Peyer's patch (tissue), 4 donors: ENCODE results near the gene KCNJ10. TPM values are rescaled to one million over a fixed set of nuclear protein-coding genes. Genes with fewer than 3 reads are reported as not detected.

Source experiments
- DNase-seq, 3 donors: peaks; one replicate each; pipeline ENCODE4 v3.0.0-alpha.2; 2017 to 2019
- H3K27ac ChIP-seq, 4 donors: fragments of 200-600 bp; sonication (generic); one replicate each; pipeline ENCODE4 v1.5.1; 2016 to 2019
- H3K27me3 ChIP-seq, 2 donors: fragments of 200-600 bp; sonication (generic); one replicate each; pipeline ENCODE4 v1.5.1; 2019
- H3K36me3 ChIP-seq, 3 donors: fragments of 200-600 bp; sonication (generic); one replicate each; pipeline ENCODE4 v1.5.1; 2016 to 2019
- H3K4me1 ChIP-seq, 4 donors: fragments of 200-600 bp; sonication (generic); one replicate each; pipeline ENCODE4 v1.5.1; 2016 to 2019
- H3K4me3 ChIP-seq, 4 donors: fragments of 200-600 bp; sonication (generic); 1 replicate in 3 of 4; 2 replicates in 1 of 4; pipeline ENCODE4 v1.5.1; 2016 to 2019; ENCODE audit warnings: mild to moderate bottlenecking in 1 of 4
- H3K9me3 ChIP-seq, 4 donors: fragments of 200-600 bp; sonication (generic); one replicate each; pipeline ENCODE4 v1.5.1; 2016 to 2019; ENCODE audit warnings: mild to moderate bottlenecking in 1 of 4
- CTCF ChIP-seq, 6 experiments: fragments of 450-650 bp in 4 of 6; fragments of 200-600 bp in 2 of 6; sonication (generic) in 1 of 6; IDR thresholded peaks; one replicate each; pipeline ENCODE4 v1.5.1; 2017 to 2019; ENCODE audit warnings: antibody characterized with exemption in 6 of 6, mild to moderate bottlenecking in 3 of 6, moderate library complexity in 1 of 6
- POLR2A ChIP-seq, 2 donors: fragments of 450-650 bp; IDR thresholded peaks; one replicate each; pipeline ENCODE4 v1.5.1; 2017; ENCODE audit warnings: antibody characterized with exemption in 2 of 2, mild to moderate bottlenecking in 2 of 2, moderate library complexity in 2 of 2
- total RNA-seq, 4 donors: library from RNA; depleted of rRNA; stranded (reverse); fragments of >200 nt; gene quantifications; one replicate each; pipeline ENCODE4 v1.1.0, GENCODE V29; 2016

Gene KCNJ10
- total RNA-seq, 4 donors from 2014 or later = not detected

- no peak overlapping the region for H3K27ac ChIP-seq
These were observed 110.5 kb downstream of the KCNJ10 start for GRCh38 chr1:159959451-159959850.

GRCh38 chr1:159958719-159959380 lies 111.1 kb downstream of the KCNJ10 start:
- no peak for TF ChIP-seq POLR2A (IDR thresholded peaks at IDR 0.05)
- TF ChIP-seq CTCF (IDR thresholded peaks at IDR 0.05) = no peak
- H3K9me3 ChIP-seq = no peaks in the 10 kb centered on the region
- no peaks in the 10 kb centered on the region for H3K27me3 ChIP-seq
- no peak overlapping the region for H3K27ac ChIP-seq
- peaks cover 0 to 8% (median 0%) of the 10 kb centered on the region in 4 donors for H3K4me1 ChIP-seq
- no peak for DNase-seq
- H3K4me3 ChIP-seq = no peak overlapping the region
- H3K36me3 ChIP-seq = no peaks in the 10 kb centered on the region

More at GRCh38 chr1:159959451-159959850, 110.5 kb downstream of the KCNJ10 start:
- H3K36me3 ChIP-seq = no peaks in the 10 kb centered on the region
- no peak overlapping the region for H3K4me3 ChIP-seq
- no peaks in the 10 kb centered on the region for H3K27me3 ChIP-seq
- no peaks in the 10 kb centered on the region for H3K9me3 ChIP-seq
- DNase-seq = no peak
- peaks cover 0 to 8% (median 0%) of the 10 kb centered on the region in 4 donors for H3K4me1 ChIP-seq
- TF ChIP-seq CTCF (IDR thresholded peaks at IDR 0.05) (no peak), POLR2A (IDR thresholded peaks at IDR 0.05) (no peak)

GRCh38 chr1:159957824-159958268 lies 112.1 kb downstream of the KCNJ10 start:
- Histone ChIP-seq H3K4me3 (no peak overlapping the region), H3K9me3 (no peaks in the 10 kb centered on the region), H3K27me3 (no peaks in the 10 kb centered on the region), H3K27ac (no peak overlapping the region), H3K4me1 (peaks cover 0 to 8% (median 0%) of the 10 kb centered on the region in 4 donors), H3K36me3 (no peaks in the 10 kb centered on the region)
- no peak for DNase-seq
- TF ChIP-seq POLR2A (IDR thresholded peaks at IDR 0.05) (no peak), CTCF (IDR thresholded peaks at IDR 0.05) (no peak)

GRCh38 chr1:159955456-159955855 lies 114.5 kb downstream of the KCNJ10 start:
- no peak for TF ChIP-seq CTCF (IDR thresholded peaks at IDR 0.05)
- TF ChIP-seq POLR2A (IDR thresholded peaks at IDR 0.05) = no peak
- Histone ChIP-seq H3K27me3 (no peaks in the 10 kb centered on the region), H3K4me1 (no peaks in the 10 kb centered on the region), H3K4me3 (no peak overlapping the region), H3K36me3 (no peaks in the 10 kb centered on the region), H3K9me3 (no peaks in the 10 kb centered on the region), H3K27ac (no peak overlapping the region)
- DNase-seq = no peak

GRCh38 chr1:159953536-159954515 lies 116.1 kb downstream of the KCNJ10 start, which contains the start of gene SLAMF9:
TSS of gene SLAMF9 (minus strand) at chr1:159954237. CDS start at chr1:159954137, 100 bp downstream.
- Histone ChIP-seq H3K36me3 (no peaks in the 10 kb centered on the region), H3K27me3 (no peaks in the 10 kb centered on the region), H3K9me3 (no peaks in the 10 kb centered on the region), H3K4me3 (no peak within 1 kb of the TSS), H3K4me1 (peaks cover 0 to 2% (median 0%) of the 10 kb centered on the region in 4 donors), H3K27ac (no peak within 1 kb of the TSS)
- no peak for DNase-seq
- TF ChIP-seq CTCF (IDR thresholded peaks at IDR 0.05) (no peak), POLR2A (IDR thresholded peaks at IDR 0.05) (no peak)
